Subcutaneous abdominal adipose tissue (tissue), 5 donors: Measurements from ENCODE around the gene FAM151B.
"Not testable (repeated sequence)": the region's sequence is repeated elsewhere in the genome, so short reads cannot be mapped to it uniquely, and the experiment has no call there.

Source experiments
- H3K27ac ChIP-seq: one replicate; pipeline ENCODE4 v1.7.0; 2013; ENCODE audit warnings: low read depth, mild to moderate bottlenecking, inconsistent platforms, low read length, moderate library complexity
- H3K27me3 ChIP-seq, 5 donors: one replicate each; pipeline ENCODE4 v1.7.0; 2013; ENCODE audit warnings: low read length in 5 of 5, inconsistent platforms in 1 of 5; ENCODE audit not compliant: control insufficient read depth in 5 of 5, insufficient read depth in 4 of 5
- H3K36me3 ChIP-seq, 5 donors: one replicate each; pipeline ENCODE4 v1.7.0; 2013; ENCODE audit warnings: low read length in 5 of 5; ENCODE audit not compliant: control insufficient read depth in 5 of 5, insufficient read depth in 5 of 5
- H3K4me1 ChIP-seq, 5 donors: one replicate each; pipeline ENCODE4 v1.7.0; 2013; ENCODE audit warnings: low read length in 5 of 5, mild to moderate bottlenecking in 3 of 5, moderate library complexity in 1 of 5; ENCODE audit not compliant: control insufficient read depth in 5 of 5, insufficient read depth in 5 of 5
- H3K4me3 ChIP-seq, 5 donors: one replicate each; pipeline ENCODE4 v1.7.0; 2013; ENCODE audit warnings: low read length in 5 of 5, low read depth in 1 of 5
- H3K9ac ChIP-seq, 5 donors: one replicate each; pipeline ENCODE4 v1.7.0; 2013; ENCODE audit warnings: low read length in 5 of 5, mild to moderate bottlenecking in 4 of 5, moderate library complexity in 3 of 5
- H3K9me3 ChIP-seq, 5 donors: one replicate each; pipeline ENCODE4 v1.7.0; 2013; ENCODE audit warnings: low read length in 5 of 5; ENCODE audit not compliant: control insufficient read depth in 5 of 5
- donor health status: healthy.
- donor health status: healthy.
- donor health status: healthy.
- donor health status: healthy.
- donor health status: healthy.

Gene FAM151B

DNA sequence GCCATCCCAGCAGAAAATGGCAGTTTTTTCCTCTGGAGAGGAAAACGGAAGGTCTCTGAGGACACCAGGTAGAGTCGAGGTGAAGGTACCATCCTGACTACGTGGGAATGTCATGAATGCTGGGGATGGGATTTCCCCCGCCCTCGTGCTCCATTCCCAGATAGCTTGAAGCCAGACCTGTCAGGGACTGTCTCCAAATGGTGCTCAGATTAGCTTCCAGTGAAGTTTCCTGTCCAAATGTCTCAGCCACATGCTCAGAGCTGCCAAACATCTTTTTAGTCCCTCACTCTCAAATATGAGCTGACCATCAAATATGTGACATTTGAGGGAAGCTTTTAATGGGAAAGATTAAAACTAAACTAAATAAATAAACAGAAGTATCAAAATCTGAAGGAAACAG is 89.8 kb downstream of the FAM151B start:
- Histone ChIP-seq H3K36me3 (no peaks in the 10 kb centered on the region), H3K9me3 (peaks cover 0 to 3% (median 0%) of the 10 kb centered on the region in 5 donors), H3K27ac (no peak overlapping the region), H3K27me3 (peaks cover 0 to 10% (median 4%) of the 10 kb centered on the region in 5 donors), H3K4me1 (no peaks in the 10 kb centered on the region), H3K4me3 (no peak overlapping the region), H3K9ac (no peak overlapping the region)

DNA sequence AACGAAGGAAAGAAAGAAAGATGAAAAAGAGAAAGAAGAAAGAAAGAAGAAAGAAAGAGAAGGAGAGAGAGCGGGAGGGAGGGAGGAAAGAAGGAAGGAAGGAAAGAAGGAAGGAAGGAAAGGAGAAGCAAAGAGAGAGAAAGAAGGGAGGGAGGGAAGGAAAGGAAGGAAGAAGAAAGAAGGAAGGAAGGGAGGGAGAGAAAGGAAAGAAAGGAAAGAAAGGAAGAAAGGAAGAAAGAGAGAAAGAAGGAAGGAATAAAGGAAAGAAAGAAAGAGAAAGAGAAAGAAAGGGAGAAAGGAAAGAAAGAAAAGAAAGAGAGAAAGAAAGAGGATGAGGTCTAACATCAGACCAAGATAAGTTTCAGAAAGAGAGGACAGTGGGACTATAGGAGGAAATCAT is 91.2 kb downstream of the FAM151B start:
- Histone ChIP-seq H3K27me3 (no peaks in the 10 kb centered on the region), H3K4me3 (no peak overlapping the region), H3K36me3 (no peaks in the 10 kb centered on the region), H3K27ac (no peak overlapping the region), H3K9me3 (no peaks in the 10 kb centered on the region), H3K9ac (no peak overlapping the region), H3K4me1 (no peaks in the 10 kb centered on the region)

DNA sequence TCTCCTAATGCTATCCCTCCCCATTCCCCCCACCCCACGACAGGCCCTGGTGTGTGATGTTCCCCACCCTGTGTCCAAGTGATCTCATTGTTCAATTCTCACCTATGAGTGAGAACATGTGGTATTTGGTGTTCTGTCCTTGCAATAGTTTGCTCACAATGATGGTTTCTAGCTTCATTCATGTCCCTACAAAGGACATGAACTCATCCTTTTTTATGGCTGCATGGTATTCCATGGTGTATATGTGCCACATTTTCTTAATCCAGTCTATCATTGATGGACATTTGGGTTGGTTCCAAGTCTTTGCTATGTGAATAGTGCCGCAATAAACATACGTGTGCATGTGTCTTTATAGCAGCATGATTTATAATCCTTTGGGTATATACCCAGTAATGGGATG is 92.4 kb downstream of the FAM151B start:
- H3K4me1 ChIP-seq, H3K9ac ChIP-seq, H3K9me3 ChIP-seq, H3K27me3 ChIP-seq, H3K27ac ChIP-seq, H3K36me3 ChIP-seq, H3K4me3 ChIP-seq: not testable (repeated sequence)

DNA sequence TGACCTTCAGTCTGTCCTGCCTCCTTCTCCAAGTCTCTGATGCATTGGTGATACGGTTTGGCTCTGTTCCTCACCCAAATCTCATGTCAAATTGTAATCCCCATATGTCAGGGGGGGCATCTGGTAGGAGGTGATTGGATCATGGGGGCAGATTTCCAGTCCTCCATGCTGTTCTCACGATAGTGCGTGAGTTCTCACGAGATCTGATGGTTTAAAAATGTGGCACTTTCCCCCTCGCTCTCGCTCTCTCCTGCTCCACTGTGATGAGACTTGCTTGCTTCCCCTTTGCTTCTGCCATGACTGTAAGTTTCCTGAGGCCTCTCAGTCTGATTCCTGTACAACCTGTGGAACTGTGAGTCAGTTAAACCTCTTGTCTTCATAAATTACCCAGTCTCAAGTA is 96.9 kb downstream of the FAM151B start:
- Histone ChIP-seq H3K4me1 (no peaks in the 10 kb centered on the region), H3K27me3 (peaks cover 0 to 5% (median 0%) of the 10 kb centered on the region in 5 donors), H3K9me3 (no peaks in the 10 kb centered on the region), H3K4me3 (no peak overlapping the region), H3K36me3 (no peaks in the 10 kb centered on the region), H3K27ac (no peak overlapping the region), H3K9ac (no peak overlapping the region)

DNA sequence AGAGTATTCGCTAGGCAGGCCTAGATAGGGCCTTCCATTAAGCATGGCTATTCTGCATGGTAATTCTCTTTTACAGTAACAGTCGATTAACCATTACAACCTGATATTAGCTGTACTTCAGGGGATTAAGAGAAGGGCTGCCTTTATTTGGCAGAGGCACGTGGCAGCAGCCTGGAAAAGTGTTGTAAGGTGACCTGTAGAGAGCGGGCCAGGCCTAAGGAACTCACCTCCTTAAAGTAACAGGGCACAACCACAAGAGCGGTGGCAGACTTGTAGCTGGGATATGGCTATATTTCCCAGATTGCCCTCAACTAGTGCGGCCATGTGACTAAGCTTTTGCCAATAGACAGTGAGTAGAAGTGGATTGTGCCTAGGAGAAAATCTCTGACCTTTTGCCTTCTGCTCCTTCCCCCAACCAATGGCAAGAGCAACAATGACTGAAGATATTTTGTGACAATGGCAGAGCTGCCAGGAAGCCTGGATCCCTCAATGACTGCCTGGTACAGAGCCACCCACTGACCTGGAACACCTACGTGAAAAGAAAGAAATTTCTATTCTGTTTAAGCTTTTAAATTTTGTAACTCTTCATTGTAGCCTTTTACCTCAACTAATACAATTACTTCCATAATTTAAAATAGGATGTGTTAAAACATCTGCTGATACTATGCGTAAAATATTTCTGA is 101.1 kb downstream of the FAM151B start:
- no peak overlapping the region for H3K27ac ChIP-seq
- no peaks in the 10 kb centered on the region for H3K4me1 ChIP-seq
- H3K9me3 ChIP-seq = no peaks in the 10 kb centered on the region
- no peak overlapping the region for H3K4me3 ChIP-seq
- H3K9ac ChIP-seq = no peak overlapping the region
- H3K36me3 ChIP-seq = no peaks in the 10 kb centered on the region
- H3K27me3 ChIP-seq = peaks cover 0 to 5% (median 0%) of the 10 kb centered on the region in 5 donors

DNA sequence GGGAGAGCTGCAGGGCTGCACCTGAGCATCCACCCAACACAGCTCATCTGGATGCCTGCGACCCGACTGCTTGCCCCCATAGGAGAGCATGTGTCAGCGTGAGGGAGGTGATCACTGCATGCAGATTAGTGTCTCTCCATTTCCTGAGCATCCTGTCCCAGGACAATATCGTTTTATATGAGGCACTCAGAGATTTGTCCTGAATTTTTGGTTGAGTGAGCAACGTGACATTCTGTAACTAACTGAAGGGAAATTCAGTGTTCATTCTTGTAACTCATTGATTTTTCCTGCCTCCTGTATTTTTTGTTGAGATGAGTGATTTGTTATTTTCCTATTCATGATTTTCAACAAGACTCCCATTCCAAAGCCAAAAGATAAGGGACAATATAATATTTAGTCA is 102.9 kb downstream of the FAM151B start:
- no peak overlapping the region for H3K4me3 ChIP-seq
- H3K4me1 ChIP-seq = peaks cover 0 to 4% (median 0%) of the 10 kb centered on the region in 5 donors
- no peaks in the 10 kb centered on the region for H3K27me3 ChIP-seq
- H3K36me3 ChIP-seq = no peaks in the 10 kb centered on the region
- no peaks in the 10 kb centered on the region for H3K9me3 ChIP-seq
- H3K9ac ChIP-seq = no peak overlapping the region
- H3K27ac ChIP-seq = no peak overlapping the region

DNA sequence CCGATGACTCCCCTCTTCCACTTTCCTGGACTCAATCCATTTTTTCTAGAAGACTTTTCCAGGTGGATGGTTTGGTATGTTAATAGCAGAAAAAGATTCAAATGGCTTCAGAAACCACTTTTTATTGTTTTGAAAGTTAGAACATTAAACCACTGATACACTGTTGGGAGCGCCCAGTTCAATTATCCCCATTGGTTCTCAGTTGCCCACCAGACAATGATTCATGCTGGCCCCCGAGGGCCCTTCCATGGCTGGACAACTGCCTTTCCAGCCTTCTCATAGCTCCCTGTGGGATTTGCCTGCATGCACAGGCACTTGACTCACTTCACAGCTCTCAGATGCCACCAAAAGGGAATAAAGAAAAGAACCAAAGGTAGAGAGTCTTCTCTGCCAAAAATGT is 103.5 kb downstream of the FAM151B start:
- peaks cover 0 to 4% (median 0%) of the 10 kb centered on the region in 5 donors for H3K4me1 ChIP-seq
- H3K4me3 ChIP-seq = no peak overlapping the region
- H3K27me3 ChIP-seq = no peaks in the 10 kb centered on the region
- no peaks in the 10 kb centered on the region for H3K9me3 ChIP-seq
- no peak overlapping the region for H3K27ac ChIP-seq
- H3K36me3 ChIP-seq = no peaks in the 10 kb centered on the region
- H3K9ac ChIP-seq = no peak overlapping the region

DNA sequence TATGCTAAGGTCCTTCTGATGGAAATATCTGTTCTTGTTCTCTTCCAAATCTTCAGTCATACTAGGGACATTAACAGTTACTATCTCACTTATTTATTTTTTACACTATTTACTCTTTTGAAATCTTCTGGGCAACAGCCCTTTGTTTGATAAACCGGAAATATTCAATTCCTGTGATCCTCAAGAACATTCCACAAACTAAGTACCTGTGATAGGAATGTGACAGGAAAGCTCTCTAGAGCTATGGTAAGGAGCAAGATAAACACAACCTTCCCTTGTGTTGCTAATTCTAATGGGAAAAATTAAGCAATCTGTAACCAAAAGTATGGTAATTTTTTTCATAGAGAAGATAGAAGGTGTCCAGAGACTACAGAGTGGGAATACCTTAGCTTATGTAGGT is 104.2 kb downstream of the FAM151B start:
- no peak overlapping the region for H3K27ac ChIP-seq
- no peak overlapping the region for H3K9ac ChIP-seq
- peaks cover 0 to 4% (median 0%) of the 10 kb centered on the region in 5 donors for H3K4me1 ChIP-seq
- no peaks in the 10 kb centered on the region for H3K27me3 ChIP-seq
- H3K36me3 ChIP-seq = no peaks in the 10 kb centered on the region
- H3K9me3 ChIP-seq = no peaks in the 10 kb centered on the region
- H3K4me3 ChIP-seq = no peak overlapping the region
